G401 (cell line): Measurements from ENCODE around the gene BCL2. TPM values are rescaled to one million over a fixed set of nuclear protein-coding genes. Genes with fewer than 3 reads are reported as not detected.

Source experiments
- DNase-seq: peaks from one replicate; pipeline ENCODE4 v3.0.0-alpha.2; 2015; ENCODE audit warnings: low spot score
- in situ Hi-C: cut with HindIII; loops from 2 replicates; pipeline ENCODE4 v1.10.0; 2016; ENCODE audit warnings: low sequenced_read_pairs, mixed read lengths
- total RNA-seq: library from RNA; depleted of rRNA; stranded (reverse); fragments of >200 nt; shearing (Covaris generic); gene quantifications from 2 replicates; pipeline ENCODE4 v1.2.3, GENCODE V29; 2014

The BCL2 gene
- total RNA-seq, 1 experiment from 2014 or later, result 18.2 TPM

- in situ Hi-C loops, result no loop called here
These were observed 137.8 kb downstream of the BCL2 start for GRCh38 chr18:63181706-63182309.

GRCh38 chr18:63180971-63181376 lies 138.6 kb downstream of the BCL2 start:
- DNase-seq, result no peak
- in situ Hi-C loops, result no loop called here

More at GRCh38 chr18:63181706-63182309, 137.8 kb downstream of the BCL2 start:
- no peak for DNase-seq

- in situ Hi-C loops, result no loop called here
These were observed 139.2 kb downstream of the BCL2 start for GRCh38 chr18:63180321-63180720.

GRCh38 chr18:63179422-63179821 lies 140.1 kb downstream of the BCL2 start:
- in situ Hi-C loops, result no loop called here
- DNase-seq, result no peak

More at GRCh38 chr18:63180321-63180720, 139.2 kb downstream of the BCL2 start:
- DNase-seq, result no peak

- in situ Hi-C loops, result no loop called here
- no peak for DNase-seq
These were observed 140.6 kb downstream of the BCL2 start for GRCh38 chr18:63178971-63179370.

- in situ Hi-C loops, result no loop called here
- DNase-seq, result no peak
These were observed 141.4 kb downstream of the BCL2 start for GRCh38 chr18:63177919-63178821.

- in situ Hi-C loops, result no loop called here
These were observed 142.3 kb downstream of the BCL2 start for GRCh38 chr18:63177259-63177658.

GRCh38 chr18:63175264-63175663 lies 144.3 kb downstream of the BCL2 start:
- in situ Hi-C loops, result no loop called here

More at GRCh38 chr18:63177259-63177658, 142.3 kb downstream of the BCL2 start:
- DNase-seq, result no peak

GRCh38 chr18:63173983-63174382 lies 145.6 kb downstream of the BCL2 start:
- no peak for DNase-seq
- in situ Hi-C loops, result no loop called here

More at GRCh38 chr18:63175264-63175663, 144.3 kb downstream of the BCL2 start:
- no peak for DNase-seq

GRCh38 chr18:63169853-63170252 lies 149.7 kb downstream of the BCL2 start:
- in situ Hi-C loops, result no loop called here
- DNase-seq, result no peak

GRCh38 chr18:63168287-63168686 lies 151.3 kb downstream of the BCL2 start:
- DNase-seq, result no peak
- in situ Hi-C loops, result no loop called here

- no peak for DNase-seq
- in situ Hi-C loops, result no loop called here
These were observed 153.4 kb downstream of the BCL2 start for GRCh38 chr18:63166142-63166541.

- in situ Hi-C loops, result no loop called here
- no peak for DNase-seq
These were observed 155.2 kb downstream of the BCL2 start for GRCh38 chr18:63164396-63164795.

- in situ Hi-C loops, result no loop called here
- no peak for DNase-seq
These were observed 157.1 kb downstream of the BCL2 start for GRCh38 chr18:63162271-63163014.

GRCh38 chr18:63161761-63162195 lies 157.8 kb downstream of the BCL2 start:
- in situ Hi-C loops, result no loop called here
- no peak for DNase-seq

- no peak for DNase-seq
- in situ Hi-C loops, result no loop called here
These were observed 158.4 kb downstream of the BCL2 start for GRCh38 chr18:63161032-63161760.

- no peak for DNase-seq
- in situ Hi-C loops, result no loop called here
These were observed 159.2 kb downstream of the BCL2 start for GRCh38 chr18:63160172-63160995.

- in situ Hi-C loops, result no loop called here
- DNase-seq, result no peak
These were observed 160.0 kb downstream of the BCL2 start for GRCh38 chr18:63159590-63159989.
